HG03432 (cell line): ENCODE results near the gene IKZF3.
"Not testable (repeated sequence)": the region's sequence is repeated elsewhere in the genome, so short reads cannot be mapped to it uniquely, and the experiment has no call there.

ENCODE experiments used
- ATAC-seq: cut with Tn5 transposase; IDR thresholded peaks from one replicate; pipeline ENCODE4 v1.9.1; 2021; ENCODE audit warnings: mild to moderate bottlenecking, moderate library complexity; ENCODE audit not compliant: unreplicated experiment

Gene IKZF3

GRCh38 chr17:39757176-39757662, 106.9 kb downstream of the IKZF3 start:
- ATAC-seq: no peak

GRCh38 chr17:39756380-39757079, 107.6 kb downstream of the IKZF3 start:
- no peak for ATAC-seq

- peak; percentile 19 for ATAC-seq
These were observed 108.3 kb downstream of the IKZF3 start for GRCh38 chr17:39755554-39756379.

DNA sequence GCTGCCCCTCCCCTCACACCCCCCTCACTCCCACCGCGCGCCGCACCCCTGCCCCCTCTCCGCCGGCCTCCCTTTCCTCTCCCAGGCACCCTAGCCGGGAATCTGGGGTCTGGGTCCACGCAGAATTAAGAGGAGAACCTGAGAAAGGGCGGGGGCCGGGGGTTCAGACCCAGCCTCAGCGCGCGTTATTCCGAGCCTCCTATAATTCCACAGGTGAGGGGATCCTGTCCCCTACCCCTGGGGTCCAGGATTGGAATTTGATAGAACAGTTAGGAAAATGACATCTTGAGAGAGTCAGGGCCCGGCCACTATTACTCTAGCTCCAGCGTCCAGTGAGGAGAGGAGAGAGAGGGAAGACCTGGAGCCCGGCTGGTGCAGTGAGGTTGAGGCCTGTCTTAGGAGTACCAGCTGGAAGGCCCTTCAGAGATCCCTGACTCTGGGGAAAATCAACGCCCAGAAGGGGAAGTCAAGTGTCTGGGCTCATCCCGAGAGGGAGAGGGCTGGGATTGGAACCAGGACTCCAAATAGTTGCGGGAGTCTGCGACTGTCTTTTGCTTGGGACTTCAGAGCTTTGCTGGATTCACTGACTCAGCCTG, 109.1 kb downstream of the IKZF3 start:
- ATAC-seq: no peak

DNA sequence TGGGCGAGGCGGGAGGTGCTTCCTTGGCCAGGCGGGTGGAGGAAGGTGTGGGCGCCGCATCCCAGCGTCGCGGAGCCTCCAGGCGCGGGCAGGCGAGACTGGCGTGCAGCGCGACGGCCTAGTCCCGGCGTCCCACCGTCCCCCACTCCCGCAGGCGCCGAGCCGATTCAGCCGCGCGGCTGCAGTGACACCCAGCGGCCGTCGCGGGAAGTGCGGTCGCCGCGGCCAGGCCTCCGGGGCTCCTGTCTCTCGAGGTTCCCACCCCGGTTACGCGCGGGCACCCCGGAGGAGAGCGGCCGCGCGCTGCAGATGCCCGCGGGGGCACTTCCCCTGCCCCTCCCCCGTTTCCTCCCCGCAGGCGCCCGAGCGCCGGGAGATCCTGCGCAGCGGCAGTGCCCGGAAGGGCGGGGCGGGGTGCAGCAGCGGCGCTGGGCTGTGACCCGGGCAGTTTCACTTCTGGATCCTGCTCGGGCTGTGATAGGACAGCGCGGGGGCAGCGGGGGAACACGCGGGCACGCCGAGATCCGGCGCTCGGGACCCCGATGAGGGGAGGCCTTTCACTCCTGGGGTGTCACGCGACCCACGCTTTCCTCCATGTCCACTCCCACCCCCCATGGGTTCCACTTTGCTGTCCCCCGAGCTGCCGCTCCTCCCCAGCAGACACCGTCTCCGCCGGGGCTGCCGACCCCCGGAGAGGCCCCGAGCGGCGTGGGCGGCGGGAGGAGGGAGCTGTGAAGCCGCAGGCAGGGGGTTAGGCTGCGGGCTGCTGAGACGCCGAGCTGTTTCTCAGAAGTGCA, 109.8 kb downstream of the IKZF3 start:
- peak; percentile 73 for ATAC-seq

DNA sequence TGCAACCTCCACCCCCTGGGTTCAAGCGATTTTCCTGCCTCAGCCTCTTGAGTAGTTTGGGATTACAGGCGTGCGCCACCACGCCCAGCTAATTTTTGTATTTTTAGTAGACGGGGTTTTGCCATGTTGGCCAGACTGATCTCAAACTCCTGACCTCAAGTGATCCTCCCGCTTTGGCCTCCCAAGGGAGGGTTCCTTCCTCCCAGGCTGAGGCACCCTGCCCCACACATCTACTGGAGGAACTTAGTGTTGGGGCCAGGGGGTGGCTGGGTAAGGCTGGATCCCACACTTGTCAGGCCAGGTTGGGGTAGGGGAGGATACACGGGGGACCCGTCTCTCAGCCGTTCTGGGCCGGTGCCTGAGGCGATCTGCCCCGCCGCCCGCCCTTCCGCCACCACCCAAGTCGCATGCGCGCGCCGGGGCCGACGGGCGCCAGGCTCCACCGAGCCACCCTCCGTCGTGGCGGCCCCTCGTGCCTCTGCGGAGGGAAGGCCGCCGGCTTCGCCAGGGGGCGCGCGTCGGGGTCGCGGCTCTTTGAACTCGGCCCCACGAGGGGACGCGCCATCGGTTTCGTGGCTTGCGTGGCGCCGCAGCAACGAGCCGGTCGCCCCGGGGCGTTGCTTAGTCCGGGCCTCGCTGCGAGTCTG, 110.5 kb downstream of the IKZF3 start:
- peak; percentile 27 for ATAC-seq

DNA sequence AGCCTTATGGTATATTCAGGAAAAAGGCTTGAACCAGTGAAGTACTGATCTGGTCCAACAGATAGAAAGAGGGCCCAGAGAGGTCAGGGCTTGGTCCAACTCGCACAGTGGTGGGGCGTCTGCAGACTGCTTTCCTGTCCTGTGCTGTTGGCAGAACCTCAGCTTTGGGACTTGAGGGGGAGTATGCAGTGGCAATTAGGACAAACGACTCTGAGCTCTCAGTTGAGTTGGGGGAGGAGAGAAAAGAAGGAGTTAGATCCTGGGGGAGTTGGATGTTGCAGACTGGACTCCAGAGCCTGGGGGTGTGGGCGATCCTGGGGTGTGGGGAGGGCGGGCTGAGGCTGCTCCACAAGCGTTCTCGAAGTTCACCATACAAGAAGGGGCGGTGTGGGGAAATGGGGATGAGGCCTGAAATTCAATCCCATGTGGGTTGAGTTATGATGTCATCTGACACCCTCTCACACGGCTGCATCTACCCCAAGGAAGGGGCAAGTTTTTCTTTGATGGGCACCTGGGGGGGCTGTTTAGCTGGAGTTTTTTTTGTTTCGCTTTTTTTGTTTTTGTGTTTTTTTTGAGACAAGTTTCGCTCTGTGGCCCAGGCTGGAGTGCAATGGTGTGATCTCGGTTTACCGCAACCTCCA, 111.8 kb downstream of the IKZF3 start:
- ATAC-seq: no peak

DNA sequence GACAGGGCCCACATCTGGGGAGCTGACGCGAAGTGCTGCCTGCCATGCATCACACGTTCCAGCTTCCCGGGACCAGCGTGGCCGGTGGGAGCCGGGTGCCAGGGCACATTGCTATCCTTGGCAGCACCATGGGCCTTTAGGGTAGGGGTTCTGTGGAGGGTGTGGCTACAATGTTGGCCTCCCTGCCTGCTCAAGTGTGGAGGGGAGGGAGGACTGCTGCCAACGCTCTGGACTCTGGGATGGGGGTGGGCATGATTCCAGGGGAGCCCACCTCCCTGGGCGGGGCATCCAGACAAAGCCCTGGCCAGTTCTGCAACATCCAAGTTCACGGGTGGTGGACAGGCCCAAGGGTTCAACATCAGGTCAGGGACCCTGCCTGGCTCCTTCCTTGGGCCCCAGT, 112.5 kb downstream of the IKZF3 start:
- no peak for ATAC-seq

DNA sequence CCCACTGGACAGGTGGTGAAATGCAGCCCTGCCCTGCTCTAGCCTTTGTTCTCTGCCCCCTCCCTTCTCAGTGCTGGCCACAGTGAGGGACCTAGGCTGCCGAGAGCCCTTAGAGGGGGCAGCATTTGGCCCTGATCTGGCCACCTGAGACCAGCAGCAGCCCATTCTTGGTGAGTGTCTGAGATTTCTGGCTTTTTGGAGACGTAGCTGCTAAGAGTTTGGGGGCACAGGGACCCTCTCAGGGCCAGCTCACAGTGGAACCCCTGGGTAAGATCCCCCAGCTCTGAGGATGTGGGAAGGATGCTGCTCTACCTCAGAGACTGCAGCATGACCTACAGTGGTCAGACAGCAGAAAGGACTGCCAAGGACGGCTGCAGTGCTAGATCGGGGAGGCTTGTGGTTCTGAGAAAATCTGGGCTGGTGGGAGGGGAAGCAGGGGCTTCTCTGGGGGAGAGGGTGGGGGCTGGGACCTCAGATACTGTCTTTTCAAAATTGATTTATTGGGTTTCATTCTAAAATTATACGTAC, 113.0 kb downstream of the IKZF3 start:
- ATAC-seq: no peak

- ATAC-seq: no peak
These were observed 113.7 kb downstream of the IKZF3 start for GRCh38 chr17:39750131-39751015.

- ATAC-seq: not testable (repeated sequence)
These were observed 115.6 kb downstream of the IKZF3 start for GRCh38 chr17:39748444-39749034.

- no peak for ATAC-seq
These were observed 116.4 kb downstream of the IKZF3 start for GRCh38 chr17:39747745-39748144.

DNA sequence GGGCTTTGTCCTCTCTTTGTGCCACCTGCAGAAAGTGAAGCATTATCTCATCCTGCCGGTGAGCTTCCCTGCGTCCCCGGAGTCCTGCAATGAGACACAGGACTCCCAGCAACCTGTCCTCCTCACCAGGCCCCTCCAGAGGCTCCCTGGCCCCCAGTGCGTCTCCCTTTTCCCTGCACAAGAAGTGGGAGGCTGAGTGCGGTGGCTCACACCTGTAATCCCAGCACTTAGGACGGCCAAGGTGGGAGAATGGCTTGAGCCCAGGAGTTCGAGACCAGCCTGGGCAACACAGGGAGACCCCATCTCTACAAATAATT, 118.0 kb downstream of the IKZF3 start:
- no peak for ATAC-seq

DNA sequence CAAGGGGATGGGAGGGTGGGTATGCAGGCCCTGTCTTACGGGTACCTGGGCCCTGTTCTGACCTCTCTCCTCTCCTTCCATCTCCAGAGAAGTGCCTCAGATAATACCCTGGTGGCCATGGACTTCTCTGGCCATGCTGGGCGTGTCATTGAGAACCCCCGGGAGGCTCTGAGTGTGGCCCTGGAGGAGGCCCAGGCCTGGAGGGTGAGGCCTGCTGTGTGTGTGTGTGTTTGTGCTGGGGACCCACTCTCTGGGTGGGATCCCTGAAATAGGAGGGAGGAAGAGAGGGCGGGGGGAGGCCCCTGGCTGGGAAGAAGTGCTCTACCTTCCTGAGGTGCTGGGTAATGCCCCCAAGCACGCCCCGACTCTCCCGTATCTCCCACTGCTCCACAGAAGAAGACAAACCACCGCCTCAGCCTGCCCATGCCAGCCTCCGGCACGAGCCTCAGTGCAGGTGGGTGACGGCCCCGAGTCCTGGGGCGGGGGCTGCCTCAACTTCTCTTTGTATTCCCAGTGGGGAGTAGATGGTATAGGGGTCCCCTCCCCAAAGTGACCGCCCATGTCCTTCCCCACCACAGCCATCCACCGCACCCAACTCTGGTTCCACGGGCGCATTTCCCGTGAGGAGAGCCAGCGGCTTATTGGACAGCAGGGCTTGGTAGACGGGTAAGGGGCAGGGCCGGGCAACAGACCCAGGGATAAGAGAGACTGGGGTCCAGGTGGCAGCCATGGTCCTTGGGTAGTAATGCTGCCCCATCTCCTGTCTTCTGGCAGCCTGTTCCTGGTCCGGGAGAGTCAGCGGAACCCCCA, 118.6 kb downstream of the IKZF3 start:
- ATAC-seq: no peak

- ATAC-seq: no peak
These were observed 119.3 kb downstream of the IKZF3 start for GRCh38 chr17:39744836-39745215.

DNA sequence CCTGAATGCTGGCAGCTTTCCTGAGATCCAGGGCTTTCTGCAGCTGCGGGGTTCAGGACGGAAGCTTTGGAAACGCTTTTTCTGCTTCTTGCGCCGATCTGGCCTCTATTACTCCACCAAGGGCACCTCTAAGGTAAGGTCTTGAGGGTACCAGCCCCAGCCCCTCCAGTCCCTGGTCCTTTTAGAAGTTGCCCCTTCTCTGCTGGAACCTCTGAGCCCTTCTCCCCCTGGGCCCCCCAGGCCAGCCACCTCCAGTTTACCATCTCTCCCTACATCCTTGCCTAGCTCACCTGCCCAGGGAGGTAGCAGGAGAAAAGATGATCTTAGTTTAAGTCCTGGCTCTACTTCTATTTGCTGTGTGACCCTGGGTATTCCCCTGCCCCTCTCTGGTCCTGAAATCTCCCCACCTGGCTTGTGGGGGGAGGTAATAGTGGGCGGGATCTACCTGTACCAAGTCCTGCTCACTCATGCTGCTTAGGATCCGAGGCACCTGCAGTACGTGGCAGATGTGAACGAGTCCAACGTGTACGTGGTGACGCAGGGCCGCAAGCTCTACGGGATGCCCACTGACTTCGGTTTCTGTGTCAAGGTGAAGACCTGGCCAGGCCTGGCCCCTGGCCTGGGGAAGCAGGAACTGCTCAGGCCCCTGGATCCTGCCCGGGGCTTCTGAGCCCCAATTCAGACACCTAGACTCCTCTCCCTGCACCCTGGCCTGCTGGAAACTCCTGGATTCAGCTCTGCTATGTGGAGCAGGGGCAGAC, 119.9 kb downstream of the IKZF3 start:
- no peak for ATAC-seq

DNA sequence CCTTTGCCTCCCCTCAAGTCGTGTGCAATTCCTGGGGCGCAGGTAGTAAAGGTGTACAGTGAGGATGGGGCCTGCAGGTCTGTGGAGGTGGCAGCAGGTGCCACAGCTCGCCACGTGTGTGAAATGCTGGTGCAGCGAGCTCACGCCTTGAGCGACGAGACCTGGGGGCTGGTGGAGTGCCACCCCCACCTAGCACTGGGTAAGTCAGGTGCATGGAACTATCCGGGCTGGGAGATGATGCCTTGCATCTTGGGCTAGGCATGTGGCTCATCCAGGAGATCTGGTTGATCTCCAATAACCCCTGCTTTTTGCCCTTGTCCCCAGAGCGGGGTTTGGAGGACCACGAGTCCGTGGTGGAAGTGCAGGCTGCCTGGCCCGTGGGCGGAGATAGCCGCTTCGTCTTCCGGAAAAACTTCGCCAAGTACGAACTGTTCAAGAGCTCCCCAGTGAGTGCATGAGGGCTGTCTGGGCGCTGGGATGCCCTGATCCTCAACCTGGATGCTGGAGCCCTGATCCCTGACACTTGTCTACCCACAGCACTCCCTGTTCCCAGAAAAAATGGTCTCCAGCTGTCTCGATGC, 121.2 kb downstream of the IKZF3 start:
- no peak for ATAC-seq
